Measurements from ENCODE around the gene GPSM1.

GRCh38 chr9:136321561-136321960, 5.8 kb upstream of the GPSM1 start:
- TF ChIP-seq RAD21 (IDR thresholded peaks at IDR 0.05; ENCODE audit: low read length) = no peak
- TF ChIP-seq CTCF (IDR thresholded peaks at IDR 0.05) = no peak
- TF ChIP-seq EZH2phosphoT487 (IDR thresholded peaks at IDR 0.05; ENCODE audit: borderline replicate concordance, low read depth) = no peak

Data from SK-N-SH (cell line).